Left ventricle myocardium inferior (tissue), 1 donor: Measurements from ENCODE around the gene ZMIZ1. TPM values are rescaled to one million over a fixed set of nuclear protein-coding genes. Genes with fewer than 3 reads are reported as not detected.
"Not testable (repeated sequence)": the region's sequence is repeated elsewhere in the genome, so short reads cannot be mapped to it uniquely, and the experiment has no call there.

ENCODE experiments used
- DNase-seq: peaks from one replicate; pipeline ENCODE4 v3.0.0-alpha.2; 2020
- H3K27ac ChIP-seq: fragments of 200-600 bp; replicated peaks from 2 replicates; pipeline ENCODE4 v1.8.0; 2021
- H3K27me3 ChIP-seq: fragments of 200-600 bp; 2 replicates; pipeline ENCODE4 v1.8.0; 2021; ENCODE audit warnings: low read depth
- H3K36me3 ChIP-seq: fragments of 200-600 bp; 2 replicates; pipeline ENCODE4 v1.8.0; 2021
- H3K4me1 ChIP-seq: fragments of 200-600 bp; 2 replicates; pipeline ENCODE4 v1.8.0; 2021
- H3K4me3 ChIP-seq: fragments of 200-600 bp; 2 replicates; pipeline ENCODE4 v1.8.0; 2021; ENCODE audit warnings: mild to moderate bottlenecking, moderate library complexity
- H3K9me3 ChIP-seq: fragments of 200-600 bp; replicated peaks from 2 replicates; pipeline ENCODE4 v1.8.0; 2021
- CTCF ChIP-seq: fragments of 200-600 bp; IDR thresholded peaks from 2 replicates; pipeline ENCODE4 v1.8.0; 2021; ENCODE audit warnings: antibody characterized with exemption, mild to moderate bottlenecking, borderline replicate concordance
- intact Hi-C: fragments of 100-400 bp; cut with micrococcal nuclease; formaldehyde crosslinking; loops from one replicate; pipeline ENCODE4 v1.11.0; 2022
- total RNA-seq: library from RNA; stranded (reverse); fragmentation: NEBNext Ultra II Directional; extraction: Animal tissue kit (Norgen Biotek cat#: 25700); gene quantifications from one replicate; pipeline ENCODE4 v1.2.1, GENCODE V29; 2021
- donor health status: DM: no; HTN: yes; CAD: no; lungs with severe emphysema.

ZMIZ1 gene
- total RNA-seq, 1 donor from 2014 or later: 55.9 TPM

GRCh38 chr10:79034271-79034876 is 34.4 kb upstream of the ZMIZ1 start:
- no peak for TF ChIP-seq CTCF
- DNase-seq: no peak

GRCh38 chr10:79036416-79036815 is 32.4 kb upstream of the ZMIZ1 start:
- H3K9me3 ChIP-seq, H3K36me3 ChIP-seq, H3K27ac ChIP-seq, H3K4me1 ChIP-seq, H3K27me3 ChIP-seq, DNase-seq, H3K4me3 ChIP-seq: not testable (repeated sequence)
- intact Hi-C loops: loop anchor here (10.0 kb wide), 1 partner anchor 182 kb away; no protein-coding TSS in a partner anchor

More at GRCh38 chr10:79034271-79034876, 34.4 kb upstream of the ZMIZ1 start:
- Histone ChIP-seq H3K9me3 (no peaks in the 10 kb centered on the region), H3K27ac (no peak overlapping the region), H3K4me3 (no peak overlapping the region), H3K36me3 (no peaks in the 10 kb centered on the region), H3K27me3 (no peaks in the 10 kb centered on the region), H3K4me1 (no peaks in the 10 kb centered on the region)
- intact Hi-C loops: loop anchor here (10.0 kb wide), 1 partner anchor 180 kb away; no protein-coding TSS in a partner anchor

- no peak overlapping the region for H3K27ac ChIP-seq
- no peaks in the 10 kb centered on the region for H3K36me3 ChIP-seq
- TF ChIP-seq CTCF: no peak
- DNase-seq: no peak
- no peaks in the 10 kb centered on the region for H3K4me1 ChIP-seq
- H3K9me3 ChIP-seq: no peaks in the 10 kb centered on the region
- no peaks in the 10 kb centered on the region for H3K27me3 ChIP-seq
- intact Hi-C loops: loop anchor here (10.0 kb wide), 1 partner anchor 183 kb away; no protein-coding TSS in a partner anchor
- H3K4me3 ChIP-seq: no peak overlapping the region
Observed at GRCh38 chr10:79038104-79038840, 30.5 kb upstream of the ZMIZ1 start.

- H3K4me3 ChIP-seq: no peak overlapping the region
- no peak for DNase-seq
- intact Hi-C loops: loop anchor here (10.0 kb wide), 1 partner anchor 184 kb away; no protein-coding TSS in a partner anchor
- H3K4me1 ChIP-seq: no peaks in the 10 kb centered on the region
- H3K27me3 ChIP-seq: no peaks in the 10 kb centered on the region
- TF ChIP-seq CTCF: no peak
- H3K27ac ChIP-seq: no peak overlapping the region
- H3K36me3 ChIP-seq: no peaks in the 10 kb centered on the region
- no peaks in the 10 kb centered on the region for H3K9me3 ChIP-seq
Observed at GRCh38 chr10:79038841-79039201, 29.9 kb upstream of the ZMIZ1 start.

GRCh38 chr10:79042639-79043411 is 25.9 kb upstream of the ZMIZ1 start:
- Histone ChIP-seq H3K27me3 (no peaks in the 10 kb centered on the region), H3K4me3 (no peak overlapping the region), H3K4me1 (peaks cover 3% of the 10 kb centered on the region), H3K36me3 (no peaks in the 10 kb centered on the region), H3K27ac (no peak overlapping the region), H3K9me3 (no peaks in the 10 kb centered on the region)
- intact Hi-C loops: no loop called here
- TF ChIP-seq CTCF: no peak
- DNase-seq: no peak
